HG03442 (cell line): ENCODE results near the gene DNASE1L1.
A peak's percentile ranks its signal among the peaks of the same experiment; 100 is the strongest.
"Not testable (repeated sequence)": the region's sequence is repeated elsewhere in the genome, so short reads cannot be mapped to it uniquely, and the experiment has no call there.

Source experiments
- ATAC-seq: cut with Tn5 transposase; IDR thresholded peaks from one replicate; pipeline ENCODE4 v1.9.1; 2021; ENCODE audit warnings: mild to moderate bottlenecking, moderate library complexity; ENCODE audit not compliant: unreplicated experiment

Gene DNASE1L1

GRCh38 chrX:154408659-154409221 lies 314 bp downstream of the DNASE1L1 start:
- peak; percentile 8 for ATAC-seq

- no peak for ATAC-seq
These were observed 4.3 kb downstream of the DNASE1L1 start for GRCh38 chrX:154404625-154405192.

- ATAC-seq: no peak
These were observed 5.2 kb downstream of the DNASE1L1 start for GRCh38 chrX:154403858-154404257.

GRCh38 chrX:154403192-154403591 lies 5.9 kb downstream of the DNASE1L1 start:
- no peak for ATAC-seq

- ATAC-seq: no peak
These were observed 6.4 kb downstream of the DNASE1L1 start for GRCh38 chrX:154402622-154403127.

GRCh38 chrX:154401918-154402621 lies 7.0 kb downstream of the DNASE1L1 start:
- ATAC-seq: no peak

- ATAC-seq: no peak
These were observed 7.8 kb downstream of the DNASE1L1 start for GRCh38 chrX:154401045-154401799.

- ATAC-seq: not testable (repeated sequence)
These were observed 8.7 kb downstream of the DNASE1L1 start for GRCh38 chrX:154400369-154400817.

- ATAC-seq: no peak
These were observed 9.3 kb downstream of the DNASE1L1 start for GRCh38 chrX:154399527-154400368.

GRCh38 chrX:154398668-154399526 lies 10.2 kb downstream of the DNASE1L1 start:
- ATAC-seq: peak; percentile 19

- ATAC-seq: peak; percentile 75
These were observed 11.0 kb downstream of the DNASE1L1 start, which contains the start of gene RPL10 for GRCh38 chrX:154397888-154398667. Gene RPL10, plus strand, starts transcription at chrX:154398377. Its CDS starts 143 bp downstream, at chrX:154398520.

GRCh38 chrX:154396973-154397887 lies 11.8 kb downstream of the DNASE1L1 start:
- peak; percentile 33 for ATAC-seq

GRCh38 chrX:154396363-154396762 lies 12.7 kb downstream of the DNASE1L1 start:
- ATAC-seq: not testable (repeated sequence)

- ATAC-seq: peak; percentile 67
These were observed 19.0 kb downstream of the DNASE1L1 start for GRCh38 chrX:154389812-154390747.

- not testable (repeated sequence) for ATAC-seq
These were observed 20.4 kb downstream of the DNASE1L1 start for GRCh38 chrX:154388649-154389048.

GRCh38 chrX:154388094-154388493 lies 21.0 kb downstream of the DNASE1L1 start:
- peak; percentile 27 for ATAC-seq
